Endothelial cell of hepatic sinusoid (primary cell): Measurements from ENCODE around the gene ACBD4.

Experiments used
- in situ Hi-C: cut with HindIII; loops from 2 replicates; pipeline ENCODE4 v1.10.0; 2017; ENCODE audit warnings: low sequenced_read_pairs

ACBD4 gene

GRCh38 chr17:45135192-45135977 is at the start of gene ACBD4:
Gene ACBD4, plus strand, starts transcription at chr17:45135687. Its CDS starts 458 bp downstream, at chr17:45136145.
- in situ Hi-C loops: no loop called here

- in situ Hi-C loops: no loop called here
These were observed 49.1 kb upstream of the ACBD4 start for GRCh38 chr17:45086391-45086790.

GRCh38 chr17:45086865-45087503 is 48.5 kb upstream of the ACBD4 start:
- in situ Hi-C loops: no loop called here

- in situ Hi-C loops: no loop called here
These were observed 47.9 kb upstream of the ACBD4 start for GRCh38 chr17:45087504-45087975.

- in situ Hi-C loops: no loop called here
These were observed 47.5 kb upstream of the ACBD4 start for GRCh38 chr17:45087978-45088377.

GRCh38 chr17:45088741-45089140 is 46.7 kb upstream of the ACBD4 start:
- in situ Hi-C loops: no loop called here

GRCh38 chr17:45090711-45091110 is 44.8 kb upstream of the ACBD4 start:
- in situ Hi-C loops: no loop called here

- in situ Hi-C loops: no loop called here
These were observed 43.6 kb upstream of the ACBD4 start for GRCh38 chr17:45091778-45092425.

GRCh38 chr17:45092911-45093430 is 42.5 kb upstream of the ACBD4 start:
- in situ Hi-C loops: no loop called here

GRCh38 chr17:45093444-45094110 is 41.9 kb upstream of the ACBD4 start:
- in situ Hi-C loops: no loop called here

- in situ Hi-C loops: no loop called here
These were observed 39.3 kb upstream of the ACBD4 start for GRCh38 chr17:45096141-45096540.

GRCh38 chr17:45096926-45097325 is 38.6 kb upstream of the ACBD4 start:
- in situ Hi-C loops: no loop called here

- in situ Hi-C loops: no loop called here
These were observed 37.2 kb upstream of the ACBD4 start for GRCh38 chr17:45098081-45098868.

GRCh38 chr17:45098869-45099616 is 36.4 kb upstream of the ACBD4 start:
- in situ Hi-C loops: no loop called here

GRCh38 chr17:45101546-45101882 is 34.0 kb upstream of the ACBD4 start:
- in situ Hi-C loops: no loop called here

GRCh38 chr17:45101883-45102811 is 33.3 kb upstream of the ACBD4 start:
- in situ Hi-C loops: no loop called here

GRCh38 chr17:45102856-45103255 is 32.6 kb upstream of the ACBD4 start:
- in situ Hi-C loops: no loop called here

- in situ Hi-C loops: no loop called here
These were observed 32.2 kb upstream of the ACBD4 start for GRCh38 chr17:45103269-45103795.
